Measurements from ENCODE around the gene TMEM183A. TPM values are rescaled to one million over a fixed set of nuclear protein-coding genes. Genes with fewer than 3 reads are reported as not detected.

TMEM183A gene
- total RNA-seq, 4 donors from 2014 or later = 104 to 253 (median 111) TPM

- Histone ChIP-seq H3K9me3 (no peaks in the 10 kb centered on the region), H3K4me3 (no peak overlapping the region), H3K4me1 (no peaks in the 10 kb centered on the region), H3K36me3 (no peaks in the 10 kb centered on the region), H3K27me3 (peaks cover 8% of the 10 kb centered on the region), H3K27ac (no peak overlapping the region)
- intact Hi-C loops (cut with DNase I; ENCODE audit: low total_unique reads) (no loop called here), in situ Hi-C loops (cut with MboI; ENCODE audit: low pct_ligation_motif_present in 1 of 4, low pct_unique_long_range_greater_than_20kb in 1 of 4, low sequenced_read_pairs in 3 of 4) (no loop called here)
- 91% methylated on average over 4 of the region's 4 CpGs; no CpG with 5 or more reads in 1 of the 2 donors for WGBS, 2 donors (ENCODE audit: low coverage in 1 of 2)
- no peak for TF ChIP-seq POLR2AphosphoS5 (IDR thresholded peaks at IDR 0.05)
- no peak for TF ChIP-seq EP300 (IDR thresholded peaks at IDR 0.05; ENCODE audit: low read depth)
- no peak for TF ChIP-seq CTCF (IDR thresholded peaks at IDR 0.05)
- no peak for TF ChIP-seq POLR2A (IDR thresholded peaks at IDR 0.05)
- no peak for DNase-seq
Observed at GRCh38 chr1:203049077-203049476, 41.9 kb downstream of the TMEM183A start.

- WGBS, 2 donors (ENCODE audit: low coverage in 1 of 2) = 76% methylated on average over 11 of the region's 14 CpGs; no CpG with 5 or more reads in 1 of the 2 donors
- DNase-seq = no peak
- TF ChIP-seq CTCF (IDR thresholded peaks at IDR 0.05) (no peak), POLR2A (IDR thresholded peaks at IDR 0.05) (no peak), EP300 (IDR thresholded peaks at IDR 0.05; ENCODE audit: low read depth) (no peak), POLR2AphosphoS5 (IDR thresholded peaks at IDR 0.05) (no peak)
- intact Hi-C loops (cut with DNase I; ENCODE audit: low total_unique reads) (no loop called here), in situ Hi-C loops (cut with MboI; ENCODE audit: low pct_ligation_motif_present in 1 of 4, low pct_unique_long_range_greater_than_20kb in 1 of 4, low sequenced_read_pairs in 3 of 4) (no loop called here)
- Histone ChIP-seq H3K36me3 (no peaks in the 10 kb centered on the region), H3K4me3 (no peak overlapping the region), H3K27me3 (peaks cover 8% of the 10 kb centered on the region), H3K4me1 (no peaks in the 10 kb centered on the region), H3K9me3 (no peaks in the 10 kb centered on the region), H3K27ac (no peak overlapping the region)
Observed at GRCh38 chr1:203049576-203050180, 42.5 kb downstream of the TMEM183A start.

GRCh38 chr1:203050826-203051225 is 43.7 kb downstream of the TMEM183A start:
- WGBS, 2 donors (ENCODE audit: low coverage in 1 of 2) = 77 to 100% methylated on average over 1 to 4 of the region's 4 CpGs
- in situ Hi-C loops (cut with MboI; ENCODE audit: low pct_ligation_motif_present in 1 of 4, low pct_unique_long_range_greater_than_20kb in 1 of 4, low sequenced_read_pairs in 3 of 4) = no loop called here
- TF ChIP-seq POLR2AphosphoS5 (IDR thresholded peaks at IDR 0.05) (no peak), POLR2A (IDR thresholded peaks at IDR 0.05) (no peak), EP300 (IDR thresholded peaks at IDR 0.05; ENCODE audit: low read depth) (no peak), CTCF (IDR thresholded peaks at IDR 0.05) (no peak)
- no peaks in the 10 kb centered on the region for H3K36me3 ChIP-seq
- peaks cover 8% of the 10 kb centered on the region for H3K27me3 ChIP-seq
- no peaks in the 10 kb centered on the region for H3K4me1 ChIP-seq
- H3K27ac ChIP-seq = no peak overlapping the region
- no peak for DNase-seq
- no peak overlapping the region for H3K4me3 ChIP-seq
- H3K9me3 ChIP-seq = no peaks in the 10 kb centered on the region
- intact Hi-C loops (cut with DNase I; ENCODE audit: low total_unique reads) = no loop called here

GRCh38 chr1:203051841-203052324 is 44.7 kb downstream of the TMEM183A start:
- Histone ChIP-seq H3K36me3 (no peaks in the 10 kb centered on the region), H3K27ac (no peak overlapping the region), H3K27me3 (peaks cover 8% of the 10 kb centered on the region), H3K4me3 (no peak overlapping the region), H3K9me3 (no peaks in the 10 kb centered on the region), H3K4me1 (no peaks in the 10 kb centered on the region)
- WGBS, 2 donors (ENCODE audit: low coverage in 1 of 2) = 52 to 100% methylated on average over 1 to 20 of the region's 20 CpGs
- DNase-seq = no peak
- in situ Hi-C loops (cut with MboI; ENCODE audit: low pct_ligation_motif_present in 1 of 4, low pct_unique_long_range_greater_than_20kb in 1 of 4, low sequenced_read_pairs in 3 of 4) (no loop called here), intact Hi-C loops (cut with DNase I; ENCODE audit: low total_unique reads) (no loop called here)
- no peak for TF ChIP-seq EP300 (IDR thresholded peaks at IDR 0.05; ENCODE audit: low read depth)
- no peak for TF ChIP-seq POLR2A (IDR thresholded peaks at IDR 0.05)
- TF ChIP-seq CTCF (IDR thresholded peaks at IDR 0.05) = no peak
- no peak for TF ChIP-seq POLR2AphosphoS5 (IDR thresholded peaks at IDR 0.05)

Data from transverse colon (tissue), 4 donors.